Fibroblast of skin of left biceps (primary cell): ENCODE measurements around the gene NKAPD1.
"Not testable (repeated sequence)": the region's sequence is repeated elsewhere in the genome, so short reads cannot be mapped to it uniquely, and the experiment has no call there.

ENCODE experiments used
- DNase-seq, 2 experiments: peaks; one replicate each; pipeline ENCODE4 v3.0.0-alpha.2; 2013; ENCODE audit warnings: low read depth in 2 of 2

The NKAPD1 gene

DNA sequence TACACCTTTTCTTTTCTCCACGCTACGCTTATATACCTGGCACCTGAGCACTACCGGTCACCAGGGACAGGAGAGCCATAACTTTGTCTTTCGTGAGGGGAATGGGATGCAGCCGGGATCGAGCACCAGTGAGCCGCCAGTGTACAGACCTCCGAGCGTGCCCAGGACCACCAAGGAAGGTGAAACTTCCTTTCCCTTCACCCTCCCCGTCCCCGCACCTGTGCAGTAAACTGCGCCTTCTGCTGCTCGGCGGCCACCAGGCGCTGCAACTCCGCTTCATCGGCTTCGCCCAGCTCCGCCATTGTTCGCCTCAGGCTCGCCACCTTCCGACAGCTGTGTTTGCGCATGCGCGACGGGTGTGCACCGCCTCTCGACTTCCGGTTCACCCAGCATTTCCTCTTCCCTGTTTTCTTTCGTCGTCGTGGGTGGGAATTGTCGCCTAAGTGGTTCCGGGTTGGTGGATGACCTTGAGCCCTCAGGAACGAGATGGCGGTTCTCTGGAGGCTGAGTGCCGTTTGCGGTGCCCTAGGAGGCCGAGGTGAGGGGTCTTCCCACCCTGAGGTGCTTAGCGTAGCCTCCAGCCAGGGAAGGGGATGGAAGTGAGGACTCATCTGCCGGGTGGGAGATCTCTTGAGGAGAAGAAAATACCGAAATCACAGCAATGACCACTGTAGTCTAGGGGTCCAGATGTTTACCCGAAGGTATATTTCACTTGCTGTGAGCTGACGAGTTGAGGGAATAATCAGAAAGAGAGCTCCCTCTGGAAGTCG is 12.5 kb downstream of the NKAPD1 start, which contains the start of the genes SDHD and TIMM8B:
SDHD (plus strand) TSS at position 452 of the 770 bp plus-strand sequence; CDS start at position 487, 35 bp downstream.
TIMM8B (minus strand) TSS at position 335 of the 770 bp plus-strand sequence; CDS start at position 302, 33 bp downstream.
- DNase-seq: peak; percentile 91 to 92

DNA sequence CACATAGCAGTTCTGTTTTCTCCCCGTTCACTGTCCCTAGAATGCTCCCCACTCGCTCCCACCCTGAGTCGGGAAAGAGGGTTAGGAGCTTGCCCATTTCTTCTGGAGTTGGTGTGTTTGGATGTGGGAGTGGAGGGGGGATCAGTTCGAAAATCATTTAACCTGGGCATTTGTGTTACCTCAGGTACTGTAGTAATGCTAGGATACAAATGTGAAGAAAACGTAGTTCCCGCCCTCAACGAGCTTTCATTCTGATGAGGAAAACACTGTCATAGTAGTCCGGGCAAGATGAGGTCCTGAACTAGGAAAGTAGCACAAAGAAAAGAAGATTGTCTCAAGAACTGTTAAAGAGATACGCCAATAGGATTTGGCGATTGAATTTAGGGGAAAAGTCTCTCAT is 13.1 kb downstream of the NKAPD1 start:
- no peak for DNase-seq

DNA sequence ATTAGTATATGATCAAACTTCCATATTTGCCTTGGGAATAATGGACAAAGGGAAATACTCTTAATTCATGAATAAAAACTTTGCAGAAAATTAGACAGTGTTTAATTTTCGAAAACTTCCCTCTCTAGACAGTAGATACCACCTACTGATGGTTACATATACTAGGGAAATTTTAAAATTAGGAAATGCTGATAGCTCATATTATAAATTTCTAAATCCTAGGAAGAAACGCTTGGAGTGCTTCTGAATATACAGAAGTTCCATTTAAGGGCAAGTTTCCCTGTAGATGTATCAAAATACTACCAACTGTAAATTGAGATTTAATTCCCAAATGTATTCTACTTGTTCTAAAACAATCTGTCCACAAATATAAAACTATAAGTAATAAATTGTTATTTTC is 21.2 kb downstream of the NKAPD1 start:
- not testable (repeated sequence) for DNase-seq

DNA sequence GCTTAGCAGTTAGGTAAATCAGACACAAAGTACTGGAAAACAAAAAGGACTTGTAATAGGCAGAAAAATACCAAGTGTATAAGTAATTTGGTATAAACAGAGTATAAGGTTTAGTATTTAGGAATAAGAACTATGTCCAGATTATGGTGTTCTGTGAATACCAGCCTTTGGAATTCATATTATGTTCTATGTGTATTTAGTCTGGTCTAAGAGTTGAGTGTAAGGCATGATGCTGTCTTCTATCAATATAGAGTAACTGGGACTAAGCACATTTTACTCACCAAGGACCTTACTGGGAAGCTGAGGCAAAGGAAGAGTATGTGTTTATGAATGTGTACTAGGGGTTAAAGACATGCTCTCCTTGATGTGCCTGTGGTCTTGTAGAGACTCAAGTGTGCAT is 22.1 kb downstream of the NKAPD1 start:
- no peak for DNase-seq

DNA sequence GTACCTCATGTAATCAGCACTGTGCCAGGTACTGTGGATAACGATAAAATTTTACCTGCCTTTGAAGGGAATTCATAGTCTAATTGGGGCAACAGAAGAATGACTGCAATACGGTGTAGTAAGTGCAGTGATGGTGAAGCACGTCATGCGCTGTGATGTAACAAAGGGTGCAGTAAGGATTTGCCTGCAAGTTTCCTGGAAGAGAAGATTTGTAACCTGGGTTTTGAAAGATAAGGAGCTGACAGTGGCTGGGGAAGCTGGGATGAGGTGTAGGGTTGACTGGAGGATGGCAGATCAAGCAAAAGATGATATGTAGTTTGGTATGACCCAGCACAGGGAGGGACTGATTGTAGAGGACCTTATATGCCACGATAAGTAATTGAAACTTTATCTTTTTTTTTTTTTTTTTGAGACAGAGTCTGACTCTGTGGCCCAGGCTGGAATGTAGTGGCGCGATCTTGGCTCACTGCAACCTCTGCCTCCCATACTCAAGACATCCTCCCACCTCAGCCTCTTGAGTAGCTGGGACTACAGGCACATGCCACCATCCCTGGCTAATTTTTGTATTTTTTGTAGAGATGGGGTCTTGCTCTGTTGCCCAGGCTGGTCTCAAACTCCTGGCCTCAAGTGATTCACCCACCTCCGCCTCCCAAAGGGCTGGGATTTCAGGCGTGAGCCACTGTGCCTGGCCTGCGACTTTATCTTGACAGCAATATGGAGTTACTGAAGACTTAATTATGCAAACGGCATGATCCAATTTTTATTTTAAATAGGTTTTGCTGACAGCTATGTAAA is 23.8 kb downstream of the NKAPD1 start:
- DNase-seq: no peak

DNA sequence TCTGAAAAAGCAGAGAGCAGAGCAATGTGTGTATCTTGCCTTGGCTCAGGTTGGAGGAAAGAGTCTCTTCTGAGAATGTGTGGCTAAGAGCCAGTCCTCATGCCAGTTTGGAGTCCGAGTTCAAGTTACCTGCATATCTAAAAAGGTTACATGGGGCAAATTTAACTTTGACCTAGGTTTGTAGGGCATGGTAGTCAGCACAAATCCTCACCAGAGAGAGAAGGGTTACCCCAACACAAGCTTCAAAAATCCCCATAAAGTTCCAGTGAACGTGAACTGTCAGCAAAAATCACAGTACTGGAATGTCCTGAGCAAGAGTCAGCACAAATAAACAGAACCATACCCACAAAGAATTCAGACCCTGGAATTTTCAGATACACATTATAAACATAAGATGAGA is 26.4 kb downstream of the NKAPD1 start:
- DNase-seq: no peak

DNA sequence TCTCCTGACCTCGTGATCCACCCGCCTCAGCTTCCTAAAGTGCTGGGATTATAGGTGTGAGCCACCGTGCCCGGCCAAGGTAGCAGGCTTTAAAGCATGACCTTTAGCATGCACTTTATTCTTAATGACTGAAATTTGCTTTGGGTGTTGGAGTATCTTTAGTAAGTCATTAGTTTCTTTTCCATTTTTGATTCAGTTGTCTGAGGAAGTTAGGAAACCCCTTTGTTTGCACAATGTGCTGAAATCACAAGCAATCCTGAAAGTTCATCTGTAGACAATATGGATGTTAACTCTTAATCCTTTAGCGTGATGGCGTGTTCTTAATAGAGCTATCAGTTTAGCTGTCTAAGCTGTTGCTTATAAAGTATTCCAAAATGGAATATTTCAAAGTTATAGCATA is 29.3 kb downstream of the NKAPD1 start:
- DNase-seq: no peak

DNA sequence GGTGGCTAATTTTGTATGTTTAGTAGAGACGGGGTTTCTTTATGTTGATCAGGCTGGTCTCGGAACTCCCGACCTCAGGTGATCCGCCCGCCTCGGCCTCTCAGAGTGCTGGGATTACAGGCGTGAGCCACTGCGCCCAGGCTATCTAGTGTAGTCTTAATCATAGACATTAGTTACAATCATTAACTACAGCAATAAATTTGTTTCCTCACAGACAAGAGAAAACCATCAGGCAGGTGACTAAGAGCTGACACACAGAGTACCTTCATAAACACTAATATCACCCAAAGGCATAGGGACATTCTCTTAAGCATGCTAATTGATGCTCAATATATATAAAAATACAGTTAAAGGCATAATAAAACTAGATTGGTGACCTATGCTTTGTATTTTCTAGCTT is 32.0 kb downstream of the NKAPD1 start:
- DNase-seq: no peak

DNA sequence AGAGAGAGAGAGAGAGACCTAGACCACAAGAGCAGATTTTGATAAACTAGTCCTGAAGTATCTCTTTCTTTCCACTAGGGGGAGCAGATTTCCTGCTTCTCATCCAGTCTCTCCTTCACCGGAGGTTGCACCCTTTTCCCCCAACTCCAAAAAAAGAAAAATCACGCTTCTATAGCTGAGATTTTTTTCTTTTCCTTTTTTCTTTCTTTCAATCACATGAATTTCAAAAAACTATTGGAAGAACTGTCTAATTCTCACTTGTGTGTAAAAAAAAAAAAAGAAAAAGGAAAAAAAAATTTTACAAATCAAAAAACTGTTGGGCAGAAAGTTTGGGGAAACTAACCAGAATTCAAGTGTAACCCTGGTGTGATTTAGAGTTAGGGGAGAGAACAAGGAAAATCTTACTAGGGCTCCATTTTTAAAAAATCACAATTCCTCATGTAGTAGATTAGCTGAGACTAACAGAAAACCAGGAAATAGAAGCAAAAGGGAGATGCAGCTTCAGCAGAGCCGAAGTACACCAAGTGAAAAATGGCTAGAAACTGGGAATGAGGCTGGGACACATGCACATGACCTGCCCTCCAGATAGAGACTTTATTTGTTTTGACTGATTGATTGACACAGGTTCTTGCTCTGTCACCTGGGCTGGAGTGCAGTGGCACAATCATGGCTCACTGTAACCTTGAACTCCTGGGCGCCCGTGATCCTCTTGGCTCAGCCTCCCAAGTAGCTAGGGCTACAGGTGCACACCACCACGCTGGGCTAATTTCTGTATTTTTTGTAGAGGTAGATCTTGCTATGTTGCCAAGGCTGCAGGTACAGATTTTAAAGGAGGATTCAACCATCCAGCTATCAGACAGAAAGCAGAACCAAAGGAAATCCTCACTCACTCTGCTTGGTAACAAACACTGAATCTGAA is 39.7 kb downstream of the NKAPD1 start:
- DNase-seq: peak; percentile 31 to 37

DNA sequence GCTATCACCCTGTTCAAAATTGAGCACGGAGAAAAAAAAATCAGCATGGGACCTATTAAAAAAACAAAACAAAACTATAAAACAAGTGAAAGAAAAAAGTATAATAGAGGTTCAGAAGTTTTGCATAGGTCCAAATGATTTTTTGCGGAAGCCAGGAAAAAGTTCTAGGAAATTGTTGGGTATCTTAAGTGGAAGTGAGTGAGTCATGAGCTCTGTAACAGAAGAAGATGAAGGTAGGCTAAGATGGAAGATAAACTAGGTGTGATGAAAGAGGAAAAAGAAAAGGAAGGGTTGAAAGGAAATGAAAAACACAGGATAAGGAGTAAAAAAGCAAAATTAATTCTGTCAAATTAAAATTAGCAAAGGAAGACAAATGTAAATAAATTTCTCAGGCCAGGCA is 40.4 kb downstream of the NKAPD1 start:
- DNase-seq: no peak

DNA sequence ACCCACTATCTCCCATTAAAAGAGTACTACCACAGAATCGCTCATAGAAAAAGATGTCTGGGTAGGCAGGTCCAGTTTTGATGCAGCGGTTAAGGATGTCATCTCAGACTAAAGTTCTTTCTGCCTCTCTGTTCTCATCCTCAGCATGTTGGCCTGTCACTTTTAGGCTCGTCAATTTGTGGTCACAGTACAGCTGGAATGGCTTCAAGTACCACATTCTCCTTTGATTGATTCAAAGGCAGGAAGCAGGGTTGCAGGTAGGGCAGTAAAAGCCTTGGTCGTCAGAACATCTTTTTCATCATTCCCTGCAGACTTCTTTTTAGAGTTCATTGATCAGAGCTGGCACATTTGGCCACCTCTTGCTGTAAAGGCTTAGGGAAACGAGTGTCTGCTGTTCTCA is 41.3 kb downstream of the NKAPD1 start:
- no peak for DNase-seq

DNA sequence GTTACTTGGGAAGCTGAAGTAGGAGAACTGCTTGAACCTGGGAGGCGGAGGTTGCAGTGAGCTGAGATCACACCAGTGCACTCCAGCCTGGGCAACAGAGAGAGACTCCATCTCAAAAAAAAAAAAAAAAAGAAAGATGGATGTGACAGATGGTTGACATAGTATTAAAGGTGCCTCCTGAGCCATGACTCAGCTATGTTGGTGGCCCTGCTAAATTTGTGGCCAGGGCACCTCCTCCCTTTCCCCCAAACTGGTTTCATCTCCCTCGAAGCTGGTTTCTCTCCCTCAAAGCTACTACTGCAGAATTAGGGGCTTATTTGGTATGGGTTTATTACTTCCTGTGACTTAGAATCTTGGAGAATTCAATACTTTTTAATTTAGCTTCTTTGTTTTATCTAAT is 44.1 kb downstream of the NKAPD1 start:
- DNase-seq: no peak

DNA sequence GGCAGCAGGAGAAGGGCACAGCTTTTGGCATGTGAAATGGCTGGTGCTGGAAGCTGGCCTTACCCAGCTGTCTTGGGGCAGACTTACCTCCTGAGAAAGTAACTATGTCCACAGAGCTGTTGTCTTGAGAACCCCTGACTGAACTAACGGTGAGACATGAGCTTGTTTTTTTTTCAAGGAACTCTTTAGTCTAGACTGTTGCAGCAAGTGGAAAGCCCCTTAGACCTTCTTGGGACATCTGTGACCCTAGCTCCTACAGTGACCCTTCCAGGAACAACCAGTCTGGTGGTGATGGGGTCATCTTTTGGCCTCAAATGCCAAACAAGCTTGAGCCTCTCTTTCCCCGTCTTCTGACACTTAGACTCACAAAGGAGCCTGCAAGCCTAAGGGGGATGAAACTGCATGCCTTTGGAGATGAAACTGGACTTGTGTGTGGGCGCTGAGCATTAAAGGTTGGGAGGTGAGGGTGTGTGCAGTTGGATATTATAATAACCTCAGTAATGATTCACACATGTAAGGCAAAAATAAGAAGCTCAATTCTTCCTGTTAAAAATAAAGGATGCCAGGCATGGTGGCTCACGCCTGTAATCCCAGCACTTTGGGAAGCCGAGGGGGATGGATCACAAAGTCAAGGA is 48.0 kb downstream of the NKAPD1 start:
- no peak for DNase-seq

DNA sequence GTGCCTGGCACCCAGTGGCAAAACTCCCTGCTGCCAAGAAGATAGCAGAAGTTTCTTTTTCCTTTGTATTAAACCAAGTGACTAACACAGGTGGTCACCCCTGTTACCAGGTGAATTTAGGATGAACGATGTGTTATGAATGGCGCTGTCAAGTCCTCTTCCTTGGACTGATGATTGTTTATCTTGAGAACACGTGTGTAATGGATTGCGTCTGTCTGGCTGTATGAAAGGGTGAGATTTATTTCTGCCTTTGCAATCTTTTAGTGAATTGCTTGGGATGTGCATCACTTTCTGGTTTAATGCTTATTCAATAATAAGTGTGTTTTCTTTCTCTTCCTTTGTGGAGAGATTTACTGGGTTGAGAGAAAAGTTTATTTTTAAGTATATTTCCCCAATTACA is 49.0 kb downstream of the NKAPD1 start:
- no peak for DNase-seq

DNA sequence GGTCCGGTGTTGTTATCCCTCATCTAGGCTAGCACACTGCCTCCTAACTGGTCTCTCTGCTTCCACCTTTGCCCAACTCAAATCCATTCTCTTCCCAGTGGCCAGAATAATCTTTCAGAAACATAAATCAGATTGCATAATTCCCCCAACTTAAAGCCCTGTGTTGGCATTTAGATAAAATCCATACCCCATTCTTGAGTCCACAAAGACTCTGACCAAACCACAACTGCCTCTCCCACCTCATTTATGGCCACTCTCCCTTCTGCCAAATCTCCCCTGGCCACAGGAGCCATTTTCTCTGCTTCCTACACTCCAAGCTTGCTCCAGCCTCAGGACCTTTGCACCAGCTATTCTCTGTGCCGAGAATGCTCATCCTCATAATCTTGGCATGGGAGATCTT is 53.0 kb downstream of the NKAPD1 start:
- no peak for DNase-seq

DNA sequence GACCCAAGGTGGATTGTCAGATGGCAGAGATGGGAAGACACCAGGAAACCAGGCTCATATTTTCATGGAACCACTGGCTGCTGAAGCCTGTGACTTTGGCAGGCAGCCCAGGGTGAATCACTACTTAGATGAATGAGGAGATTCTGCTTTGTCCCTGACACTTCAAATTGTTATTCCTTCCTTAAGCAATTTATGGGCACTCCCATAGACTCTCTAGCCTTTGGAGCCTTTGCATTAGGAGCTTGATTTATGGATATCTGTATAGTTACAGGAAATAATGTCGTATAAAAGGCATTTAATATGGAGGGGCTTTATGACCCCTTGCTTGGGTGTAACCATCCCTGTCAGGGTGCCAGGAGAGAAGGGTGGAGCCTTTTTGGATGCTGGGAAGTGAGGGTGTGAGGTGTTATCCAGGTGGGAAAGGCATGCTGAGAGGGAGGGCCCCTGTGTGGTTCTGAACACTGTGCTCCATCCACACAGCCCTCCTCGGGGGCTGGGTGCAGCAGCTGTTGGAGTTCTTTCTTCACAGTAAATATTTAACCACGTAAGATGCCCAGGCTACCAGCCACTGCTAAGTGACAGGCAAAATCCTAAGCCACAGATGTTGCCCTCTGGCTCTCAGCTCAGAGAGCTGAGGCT is 54.5 kb downstream of the NKAPD1 start:
- DNase-seq: peak; percentile 43 to 45

DNA sequence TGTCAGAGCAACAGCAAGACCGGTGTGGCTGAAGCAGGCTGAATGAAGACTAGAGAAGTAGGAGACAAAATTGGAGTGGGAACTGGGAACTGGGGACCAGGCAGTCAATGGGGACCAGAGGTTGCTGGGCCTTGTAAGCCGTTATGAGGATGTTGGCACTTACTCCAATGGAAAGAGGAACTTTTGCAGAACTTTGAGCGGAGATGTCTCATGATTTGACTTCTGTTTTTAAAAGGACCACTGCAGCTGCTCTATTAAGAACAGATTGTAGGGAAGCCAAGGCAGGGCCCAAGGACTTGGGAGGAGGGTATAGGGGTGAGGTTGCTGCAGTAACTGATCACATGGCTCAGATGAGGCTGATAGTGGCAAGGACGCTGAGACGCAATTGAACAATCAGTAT is 55.6 kb downstream of the NKAPD1 start:
- DNase-seq: no peak

DNA sequence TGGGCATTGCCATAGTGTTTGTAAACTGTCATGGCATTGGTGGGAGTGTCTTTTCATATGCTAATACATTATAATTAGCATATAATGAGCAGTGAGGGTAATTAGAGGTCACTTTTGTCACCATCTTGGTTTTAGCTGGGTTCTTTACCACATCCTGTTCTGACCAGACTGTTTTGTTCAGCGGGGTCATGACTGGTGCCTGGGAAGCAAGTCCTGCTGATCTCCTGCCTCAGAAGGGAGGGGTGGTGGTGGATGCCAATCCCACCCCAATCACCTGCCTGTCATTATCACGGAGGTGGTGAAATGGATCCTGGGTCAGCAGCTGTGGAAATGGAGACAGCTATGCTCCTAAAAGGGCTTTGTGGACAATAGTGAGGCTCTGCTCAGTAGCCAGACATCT is 58.6 kb downstream of the NKAPD1 start:
- no peak for DNase-seq

DNA sequence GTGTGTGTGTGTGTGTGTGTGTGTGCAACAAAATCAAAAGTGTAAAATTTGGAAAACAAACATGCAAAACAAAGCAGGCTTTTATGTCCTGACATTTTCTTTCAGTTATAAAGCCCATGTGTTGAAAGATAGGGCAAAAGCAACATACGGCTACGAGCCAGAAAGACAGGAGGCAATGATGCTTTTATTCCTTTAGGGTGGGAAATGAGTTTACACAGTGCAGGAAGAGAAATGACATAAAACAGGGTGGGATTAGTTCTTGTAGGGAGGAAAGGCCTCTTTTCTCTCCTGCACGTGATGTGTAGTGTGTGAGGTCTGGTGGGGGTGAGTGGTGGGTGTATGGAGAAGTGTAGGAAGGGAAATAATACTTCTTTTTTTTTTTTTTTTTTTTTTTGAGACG is 60.4 kb downstream of the NKAPD1 start:
- DNase-seq: no peak
